ENCODE measurements around the gene TAOK2. TPM values are rescaled to one million over a fixed set of nuclear protein-coding genes. Genes with fewer than 3 reads are reported as not detected.

Gene TAOK2
- total and polyA plus RNA-seq, 5 donors, result 37.2 to 40.1 (median 39.1) TPM

- no peak overlapping the region for H3K27ac ChIP-seq (ENCODE audit: low read length)
- no peaks in the 10 kb centered on the region for H3K27me3 ChIP-seq (ENCODE audit: control insufficient read depth, insufficient read depth)
- ATAC-seq (no peak), DNase-seq (no peak)
- no peaks in the 10 kb centered on the region for H3K9me3 ChIP-seq (ENCODE audit: control insufficient read depth, low read length)
- intact Hi-C loops (cut with DNase I), result no loop called here
- no peaks in the 10 kb centered on the region for H3K4me1 ChIP-seq (ENCODE audit: control insufficient read depth, insufficient read depth, low read length)
- 94% methylated on average over 4 of the region's 4 CpGs for WGBS
- no peak overlapping the region for H3K4me3 ChIP-seq (ENCODE audit: low read length)
These were observed 5.5 kb upstream of the TAOK2 start for GRCh38 chr16:29968205-29968604.

GRCh38 chr16:29971304-29971703 is 2.4 kb upstream of the TAOK2 start:
- Histone ChIP-seq H3K9me3 (ENCODE audit: control insufficient read depth, low read length) (no peaks in the 10 kb centered on the region), H3K4me3 (ENCODE audit: low read length) (no peak overlapping the region), H3K27me3 (ENCODE audit: control insufficient read depth, insufficient read depth) (no peaks in the 10 kb centered on the region), H3K4me1 (ENCODE audit: control insufficient read depth, insufficient read depth, low read length) (peaks cover 9% of the 10 kb centered on the region), H3K27ac (ENCODE audit: low read length) (no peak overlapping the region)
- no peak for ATAC-seq
- 89% methylated on average over 8 of the region's 8 CpGs for WGBS
- DNase-seq, result peak in 1 of 3 donors; percentile 39
- intact Hi-C loops (cut with DNase I), result no loop called here

GRCh38 chr16:29972500-29972899 is 1.2 kb upstream of the TAOK2 start:
- intact Hi-C loops (cut with DNase I), result no loop called here
- no peak overlapping the region for H3K27ac ChIP-seq (ENCODE audit: low read length)
- ATAC-seq (no peak), DNase-seq (no peak)
- H3K9me3 ChIP-seq (ENCODE audit: control insufficient read depth, low read length), result no peaks in the 10 kb centered on the region
- peaks cover 11% of the 10 kb centered on the region for H3K4me1 ChIP-seq (ENCODE audit: control insufficient read depth, insufficient read depth, low read length)
- H3K4me3 ChIP-seq (ENCODE audit: low read length), result no peak overlapping the region
- 100% methylated on average over 1 of the region's 1 CpG for WGBS
- H3K27me3 ChIP-seq (ENCODE audit: control insufficient read depth, insufficient read depth), result no peaks in the 10 kb centered on the region

- ATAC-seq (no peak), DNase-seq (no peak)
- no peak overlapping the region for H3K4me3 ChIP-seq (ENCODE audit: low read length)
- H3K9me3 ChIP-seq (ENCODE audit: control insufficient read depth, low read length), result no peaks in the 10 kb centered on the region
- WGBS, result 58% methylated on average over 6 of the region's 6 CpGs
- no peaks in the 10 kb centered on the region for H3K27me3 ChIP-seq (ENCODE audit: control insufficient read depth, insufficient read depth)
- no peak overlapping the region for H3K27ac ChIP-seq (ENCODE audit: low read length)
- intact Hi-C loops (cut with DNase I), result no loop called here
- peaks cover 11% of the 10 kb centered on the region for H3K4me1 ChIP-seq (ENCODE audit: control insufficient read depth, insufficient read depth, low read length)
These were observed 680 bp upstream of the TAOK2 start for GRCh38 chr16:29972992-29973383.

- intact Hi-C loops (cut with DNase I), result no loop called here
- Histone ChIP-seq H3K27me3 (ENCODE audit: control insufficient read depth, insufficient read depth) (no peaks in the 10 kb centered on the region), H3K4me3 (ENCODE audit: low read length) (peak overlapping the region; percentile 71), H3K9me3 (ENCODE audit: control insufficient read depth, low read length) (no peaks in the 10 kb centered on the region), H3K27ac (ENCODE audit: low read length) (peak overlapping the region; percentile 88), H3K4me1 (ENCODE audit: control insufficient read depth, insufficient read depth, low read length) (peaks cover 11% of the 10 kb centered on the region)
- ATAC-seq (peak in 1 of 2 donors; percentile 53), DNase-seq (peak; percentile 50 to 72 (median 59))
- 3% methylated on average over 31 of the region's 31 CpGs for WGBS
These were observed 844 bp downstream of the TAOK2 start for GRCh38 chr16:29974291-29975133.

- 46% methylated on average over 5 of the region's 5 CpGs for WGBS
- Histone ChIP-seq H3K27ac (ENCODE audit: low read length) (peak overlapping the region; percentile 88), H3K4me1 (ENCODE audit: control insufficient read depth, insufficient read depth, low read length) (peaks cover 11% of the 10 kb centered on the region), H3K9me3 (ENCODE audit: control insufficient read depth, low read length) (no peaks in the 10 kb centered on the region), H3K4me3 (ENCODE audit: low read length) (peak overlapping the region; percentile 71), H3K27me3 (ENCODE audit: control insufficient read depth, insufficient read depth) (no peaks in the 10 kb centered on the region)
- intact Hi-C loops (cut with DNase I), result no loop called here
- no peak for ATAC-seq
- no peak for DNase-seq
These were observed 1.5 kb downstream of the TAOK2 start for GRCh38 chr16:29975134-29975538.

GRCh38 chr16:29975811-29976511 is 2.3 kb downstream of the TAOK2 start:
- ATAC-seq, result no peak
- H3K27me3 ChIP-seq (ENCODE audit: control insufficient read depth, insufficient read depth), result no peaks in the 10 kb centered on the region
- peak overlapping the region; percentile 71 for H3K4me3 ChIP-seq (ENCODE audit: low read length)
- peaks cover 11% of the 10 kb centered on the region for H3K4me1 ChIP-seq (ENCODE audit: control insufficient read depth, insufficient read depth, low read length)
- H3K27ac ChIP-seq (ENCODE audit: low read length), result peak overlapping the region; percentile 88
- intact Hi-C loops (cut with DNase I), result no loop called here
- no peaks in the 10 kb centered on the region for H3K9me3 ChIP-seq (ENCODE audit: control insufficient read depth, low read length)
- DNase-seq, result no peak
- 7% methylated on average over 6 of the region's 6 CpGs for WGBS

- WGBS, result 59% methylated on average over 9 of the region's 9 CpGs
- Histone ChIP-seq H3K27me3 (ENCODE audit: control insufficient read depth, insufficient read depth) (no peaks in the 10 kb centered on the region), H3K27ac (ENCODE audit: low read length) (peak overlapping the region; percentile 11), H3K4me3 (ENCODE audit: low read length) (peak overlapping the region; percentile 2), H3K9me3 (ENCODE audit: control insufficient read depth, low read length) (no peaks in the 10 kb centered on the region), H3K4me1 (ENCODE audit: control insufficient read depth, insufficient read depth, low read length) (peaks cover 11% of the 10 kb centered on the region)
- intact Hi-C loops (cut with DNase I), result no loop called here
- ATAC-seq (peak in 1 of 2 donors; percentile 30), DNase-seq (peak in 2 of 3 donors; percentile 65 to 68)
These were observed 3.6 kb downstream of the TAOK2 start for GRCh38 chr16:29977063-29977825.

- Histone ChIP-seq H3K4me3 (ENCODE audit: low read length) (no peak overlapping the region), H3K27me3 (ENCODE audit: control insufficient read depth, insufficient read depth) (no peaks in the 10 kb centered on the region), H3K27ac (ENCODE audit: low read length) (peak overlapping the region; percentile 11), H3K4me1 (ENCODE audit: control insufficient read depth, insufficient read depth, low read length) (peaks cover 11% of the 10 kb centered on the region), H3K9me3 (ENCODE audit: control insufficient read depth, low read length) (no peaks in the 10 kb centered on the region)
- 91% methylated on average over 9 of the region's 9 CpGs for WGBS
- intact Hi-C loops (cut with DNase I), result no loop called here
- ATAC-seq (no peak), DNase-seq (no peak)
These were observed 4.4 kb downstream of the TAOK2 start for GRCh38 chr16:29978081-29978480.

- ATAC-seq (no peak), DNase-seq (peak in 1 of 3 donors; percentile 32)
- Histone ChIP-seq H3K27ac (ENCODE audit: low read length) (no peak overlapping the region), H3K4me3 (ENCODE audit: low read length) (no peak overlapping the region), H3K9me3 (ENCODE audit: control insufficient read depth, low read length) (no peaks in the 10 kb centered on the region), H3K27me3 (ENCODE audit: control insufficient read depth, insufficient read depth) (no peaks in the 10 kb centered on the region), H3K4me1 (ENCODE audit: control insufficient read depth, insufficient read depth, low read length) (peaks cover 11% of the 10 kb centered on the region)
- WGBS, result 84% methylated on average over 9 of the region's 9 CpGs
- intact Hi-C loops (cut with DNase I), result no loop called here
These were observed 5.0 kb downstream of the TAOK2 start for GRCh38 chr16:29978564-29979270.
